IMR-90 (cell line): Measurements from ENCODE around the gene MAP3K19.

Source experiments
- BHLHE40 ChIP-seq: fragments of 150-350 bp; IDR thresholded peaks from 2 replicates; pipeline ENCODE4 v1.6.1; 2016; ENCODE audit warnings: mild to moderate bottlenecking, low read depth, low read length
- CTCF ChIP-seq: conservative IDR thresholded peaks from 2 replicates; pipeline ENCODE4 v1.5.1; 2012; ENCODE audit warnings: mild to moderate bottlenecking, low read depth, low read length, improper control_type of control experiment
- FOS ChIP-seq: fragments of 150-350 bp; IDR thresholded peaks from 2 replicates; pipeline ENCODE4 v1.6.1; 2016; ENCODE audit warnings: low read depth, low read length
- POLR2A ChIP-seq: IDR thresholded peaks from 2 replicates; pipeline ENCODE4 v1.6.1; 2012; ENCODE audit warnings: mild to moderate bottlenecking, low read depth, low read length
- RCOR1 ChIP-seq: IDR thresholded peaks from 2 replicates; pipeline ENCODE4 v1.6.1; 2012; ENCODE audit warnings: mild to moderate bottlenecking, low read length, improper control_type of control experiment; ENCODE audit not compliant: insufficient replicate concordance

DNA sequence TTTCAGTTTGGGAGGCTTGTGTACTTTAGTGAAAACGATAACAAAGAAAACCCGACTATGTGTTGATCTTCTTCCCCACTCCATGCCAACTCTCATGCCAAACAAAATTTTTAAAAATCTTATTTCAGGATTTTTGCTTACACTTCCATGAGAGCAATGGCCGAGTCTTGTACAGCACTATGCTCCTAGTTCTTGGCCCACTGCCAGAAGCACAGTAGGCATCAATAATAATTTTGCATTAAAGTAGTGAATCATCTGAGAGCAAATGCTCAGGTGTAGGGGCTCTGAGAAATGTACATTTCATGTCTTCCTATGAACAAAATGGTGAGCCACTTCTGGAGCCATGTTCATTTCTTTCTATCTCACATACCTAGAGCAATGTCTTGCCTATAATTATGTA, 62.2 kb downstream of the MAP3K19 start:
- TF ChIP-seq CTCF (no peak), BHLHE40 (no peak), FOS (no peak), POLR2A (no peak), RCOR1 (no peak)
